GM21390 (cell line): ENCODE data around the gene FAM9C.
A peak's percentile ranks its signal among the peaks of the same experiment; 100 is the strongest.
"Not testable (repeated sequence)": the region's sequence is repeated elsewhere in the genome, so short reads cannot be mapped to it uniquely, and the experiment has no call there.

Experiments used
- ATAC-seq: cut with Tn5 transposase; IDR thresholded peaks from one replicate; pipeline ENCODE4 v1.9.1; 2021; ENCODE audit not compliant: unreplicated experiment

The FAM9C gene

GRCh38 chrX:13043938-13044337 is 482 bp downstream of the FAM9C start:
- no peak for ATAC-seq

GRCh38 chrX:13043138-13043537 is 1.3 kb downstream of the FAM9C start:
- ATAC-seq, result no peak

- no peak for ATAC-seq
Measured at GRCh38 chrX:13036896-13037295, 7.5 kb downstream of the FAM9C start.

GRCh38 chrX:13033193-13033592 is 11.2 kb downstream of the FAM9C start:
- no peak for ATAC-seq

GRCh38 chrX:13029887-13030771 is 14.3 kb downstream of the FAM9C start:
- no peak for ATAC-seq

- no peak for ATAC-seq
Measured at GRCh38 chrX:13029637-13029886, 14.9 kb downstream of the FAM9C start.

- no peak for ATAC-seq
Measured at GRCh38 chrX:13028871-13029636, 15.4 kb downstream of the FAM9C start.

GRCh38 chrX:13026877-13027652 is 17.4 kb downstream of the FAM9C start:
- no peak for ATAC-seq

- ATAC-seq, result no peak
Measured at GRCh38 chrX:13024986-13025385, 19.4 kb downstream of the FAM9C start.

GRCh38 chrX:13023979-13024378 is 20.4 kb downstream of the FAM9C start:
- ATAC-seq, result no peak

GRCh38 chrX:13023567-13023966 is 20.9 kb downstream of the FAM9C start:
- no peak for ATAC-seq

GRCh38 chrX:13022926-13023325 is 21.5 kb downstream of the FAM9C start:
- no peak for ATAC-seq

- not testable (repeated sequence) for ATAC-seq
Measured at GRCh38 chrX:13016731-13017130, 27.7 kb downstream of the FAM9C start.

GRCh38 chrX:13015536-13016236 is 28.7 kb downstream of the FAM9C start:
- ATAC-seq, result no peak

- peak; percentile 42 for ATAC-seq
Measured at GRCh38 chrX:13014111-13015096, 30.0 kb downstream of the FAM9C start.

GRCh38 chrX:13013363-13014110 is 30.9 kb downstream of the FAM9C start:
- peak; percentile 90 for ATAC-seq

- ATAC-seq, result no peak
Measured at GRCh38 chrX:13010546-13010945, 33.9 kb downstream of the FAM9C start.

GRCh38 chrX:13009844-13010243 is 34.6 kb downstream of the FAM9C start:
- ATAC-seq, result no peak

- no peak for ATAC-seq
Measured at GRCh38 chrX:13009273-13009672, 35.1 kb downstream of the FAM9C start.
